Choroid plexus epithelial cell (primary cell): ENCODE results near the gene GRIK1.
A peak's percentile ranks its signal among the peaks of the same experiment; 100 is the strongest.

Experiments used
- DNase-seq: peaks from one replicate; pipeline ENCODE4 v3.0.0-alpha.2; 2010; ENCODE audit warnings: low read depth
- H3K4me3 ChIP-seq: 2 replicates; pipeline ENCODE4 v1.5.1; 2011; ENCODE audit warnings: low read depth, mild to moderate bottlenecking, control low read depth, low read length, moderate library complexity
- TF ChIP-seq, protein P1 (sequence below): conservative IDR thresholded peaks from 2 replicates; pipeline ENCODE4 v1.5.1; 2011; ENCODE audit warnings: low read depth, mild to moderate bottlenecking, control low read depth, inconsistent platforms, low read length, moderate library complexity

Gene GRIK1

GRCh38 chr21:29633756-29634155 is 306.0 kb downstream of the GRIK1 start:
- no peak overlapping the region for H3K4me3 ChIP-seq
- no peak for DNase-seq
- TF ChIP-seq, protein P1, sequence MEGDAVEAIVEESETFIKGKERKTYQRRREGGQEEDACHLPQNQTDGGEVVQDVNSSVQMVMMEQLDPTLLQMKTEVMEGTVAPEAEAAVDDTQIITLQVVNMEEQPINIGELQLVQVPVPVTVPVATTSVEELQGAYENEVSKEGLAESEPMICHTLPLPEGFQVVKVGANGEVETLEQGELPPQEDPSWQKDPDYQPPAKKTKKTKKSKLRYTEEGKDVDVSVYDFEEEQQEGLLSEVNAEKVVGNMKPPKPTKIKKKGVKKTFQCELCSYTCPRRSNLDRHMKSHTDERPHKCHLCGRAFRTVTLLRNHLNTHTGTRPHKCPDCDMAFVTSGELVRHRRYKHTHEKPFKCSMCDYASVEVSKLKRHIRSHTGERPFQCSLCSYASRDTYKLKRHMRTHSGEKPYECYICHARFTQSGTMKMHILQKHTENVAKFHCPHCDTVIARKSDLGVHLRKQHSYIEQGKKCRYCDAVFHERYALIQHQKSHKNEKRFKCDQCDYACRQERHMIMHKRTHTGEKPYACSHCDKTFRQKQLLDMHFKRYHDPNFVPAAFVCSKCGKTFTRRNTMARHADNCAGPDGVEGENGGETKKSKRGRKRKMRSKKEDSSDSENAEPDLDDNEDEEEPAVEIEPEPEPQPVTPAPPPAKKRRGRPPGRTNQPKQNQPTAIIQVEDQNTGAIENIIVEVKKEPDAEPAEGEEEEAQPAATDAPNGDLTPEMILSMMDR, result no peak

GRCh38 chr21:29630441-29630840 is 309.4 kb downstream of the GRIK1 start:
- TF ChIP-seq, protein P1, result no peak
- DNase-seq, result no peak

GRCh38 chr21:29627905-29628304 is 311.9 kb downstream of the GRIK1 start:
- H3K4me3 ChIP-seq, result no peak overlapping the region
- no peak for DNase-seq
- TF ChIP-seq, protein P1, result no peak

More at GRCh38 chr21:29630441-29630840, 309.4 kb downstream of the GRIK1 start:
- H3K4me3 ChIP-seq, result no peak overlapping the region

- TF ChIP-seq, protein P1, result no peak
- H3K4me3 ChIP-seq, result no peak overlapping the region
- peak; percentile 16 for DNase-seq
Measured at GRCh38 chr21:29626801-29627470, 312.9 kb downstream of the GRIK1 start.

- no peak for DNase-seq
- TF ChIP-seq, protein P1, result no peak
- no peak overlapping the region for H3K4me3 ChIP-seq
Measured at GRCh38 chr21:29625990-29626389, 313.8 kb downstream of the GRIK1 start.

DNA sequence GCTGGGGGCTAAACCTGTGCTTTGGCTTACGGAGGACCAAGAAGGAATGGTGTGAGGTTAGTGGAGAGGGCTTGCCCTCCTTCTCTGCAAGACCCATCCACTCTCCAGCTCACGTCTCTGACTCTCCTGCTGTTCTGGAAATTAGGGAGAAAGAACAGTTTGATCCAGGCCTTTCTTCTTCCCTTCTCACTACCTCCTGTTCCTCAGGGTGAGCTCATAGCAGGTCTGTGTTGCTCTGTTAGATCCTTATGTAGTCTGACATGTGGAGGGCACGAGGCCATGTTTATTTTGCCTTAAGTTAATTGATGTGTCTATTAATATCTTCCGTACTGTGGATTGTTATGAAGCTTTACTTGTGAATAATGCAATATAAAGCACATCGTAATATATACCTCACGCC is 315.0 kb downstream of the GRIK1 start:
- no peak overlapping the region for H3K4me3 ChIP-seq
- no peak for DNase-seq
- TF ChIP-seq, protein P1, result no peak

- DNase-seq, result no peak
- TF ChIP-seq, protein P1, result no peak
- no peak overlapping the region for H3K4me3 ChIP-seq
Measured at GRCh38 chr21:29621525-29621924, 318.3 kb downstream of the GRIK1 start.
